HG03045 (cell line): ENCODE data around the gene ATXN2.

ENCODE experiments used
- ATAC-seq: cut with Tn5 transposase; IDR thresholded peaks from one replicate; pipeline ENCODE4 v1.9.1; 2021; ENCODE audit warnings: mild to moderate bottlenecking, moderate library complexity; ENCODE audit not compliant: unreplicated experiment

Gene ATXN2

GRCh38 chr12:111454311-111454710, 144.8 kb downstream of the ATXN2 start:
- ATAC-seq = no peak

DNA sequence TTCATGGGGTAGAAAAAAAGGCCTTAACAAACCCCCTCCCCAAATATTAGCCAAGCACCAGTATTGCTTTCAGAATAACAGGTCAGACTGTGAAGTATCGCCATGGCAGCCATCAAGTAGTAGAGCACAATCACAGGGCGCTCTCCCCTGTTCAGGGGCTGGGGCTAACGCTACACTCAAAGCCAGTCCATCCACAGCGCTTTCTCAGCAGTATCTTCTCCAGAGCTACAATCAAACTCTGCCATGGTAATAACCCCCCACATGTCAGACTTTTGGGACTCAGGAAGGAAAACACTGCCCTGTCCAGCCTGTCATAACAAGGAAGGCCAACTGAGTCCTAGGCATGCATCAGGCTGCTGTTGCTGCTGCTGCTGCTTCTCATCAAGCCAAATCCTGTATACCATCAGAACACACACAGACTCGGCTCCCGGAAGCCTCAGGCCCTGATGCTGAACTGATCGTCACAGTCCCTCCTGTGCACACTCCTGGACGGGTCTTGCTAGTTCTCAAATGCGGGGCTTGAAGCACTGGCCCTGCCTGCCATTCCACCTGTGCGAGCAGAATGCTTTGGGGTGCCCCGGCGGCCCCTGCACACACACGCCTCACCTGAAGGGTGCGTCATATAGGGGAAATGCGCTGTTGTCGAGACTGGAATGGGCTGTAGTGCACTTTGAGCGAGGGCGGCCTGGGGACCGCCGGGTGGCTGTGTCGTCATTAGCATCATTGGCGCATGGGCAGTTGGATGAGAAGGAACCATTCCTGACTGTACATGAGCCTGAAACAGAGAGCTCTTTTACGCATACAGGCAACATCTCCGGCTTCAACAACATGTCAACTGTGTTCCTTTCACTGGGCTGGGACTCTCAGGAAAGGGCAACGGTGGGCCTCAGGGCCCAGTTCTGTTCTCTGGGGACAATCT, 145.8 kb downstream of the ATXN2 start:
- ATAC-seq = no peak

DNA sequence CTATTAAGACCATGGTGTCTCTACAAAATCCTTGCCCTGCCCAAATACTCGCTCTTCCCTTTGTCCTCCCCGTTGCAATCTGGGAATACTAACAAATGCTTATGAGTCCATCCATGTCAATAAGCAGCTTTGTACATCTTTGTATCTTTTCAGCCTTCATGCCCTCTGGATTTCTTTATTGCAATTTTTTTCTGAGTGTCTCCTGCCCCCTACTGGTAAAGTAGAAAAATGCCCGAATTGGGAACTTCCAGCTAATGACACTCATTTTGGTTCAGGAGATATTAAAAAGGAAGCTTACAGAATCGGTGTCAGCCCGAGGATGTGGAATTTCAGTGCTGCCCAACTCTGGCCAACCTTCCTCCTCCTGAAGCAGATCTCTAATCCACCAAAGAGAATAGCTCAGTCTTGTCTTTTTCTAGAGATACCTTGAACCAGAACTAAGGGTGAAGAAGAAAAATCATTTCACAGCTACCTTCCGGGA, 147.4 kb downstream of the ATXN2 start:
- ATAC-seq = no peak

DNA sequence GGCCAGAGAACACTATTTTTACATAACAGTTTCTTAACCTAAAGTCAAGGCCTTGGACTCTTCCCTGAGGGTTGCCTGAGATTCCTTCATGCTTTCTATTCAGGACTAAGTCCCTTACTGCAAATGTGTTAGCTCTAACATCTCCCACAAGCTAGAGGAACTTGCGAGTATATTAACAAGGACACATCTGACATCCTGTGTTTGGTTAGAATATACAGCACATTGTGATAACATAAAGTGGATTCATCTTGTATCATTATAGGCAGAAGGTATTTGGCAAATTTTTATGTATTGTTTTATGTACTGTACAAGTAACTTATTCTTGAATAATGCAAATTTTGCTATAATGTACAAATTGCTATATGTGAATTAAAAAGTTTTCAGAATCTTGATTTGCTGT, 147.9 kb downstream of the ATXN2 start:
- ATAC-seq = no peak

- no peak for ATAC-seq
Observed at GRCh38 chr12:111450676-111451075, 148.4 kb downstream of the ATXN2 start.

GRCh38 chr12:111448846-111449790, 150.0 kb downstream of the ATXN2 start:
- ATAC-seq = no peak

- no peak for ATAC-seq
Observed at GRCh38 chr12:111448266-111448830, 150.8 kb downstream of the ATXN2 start.

DNA sequence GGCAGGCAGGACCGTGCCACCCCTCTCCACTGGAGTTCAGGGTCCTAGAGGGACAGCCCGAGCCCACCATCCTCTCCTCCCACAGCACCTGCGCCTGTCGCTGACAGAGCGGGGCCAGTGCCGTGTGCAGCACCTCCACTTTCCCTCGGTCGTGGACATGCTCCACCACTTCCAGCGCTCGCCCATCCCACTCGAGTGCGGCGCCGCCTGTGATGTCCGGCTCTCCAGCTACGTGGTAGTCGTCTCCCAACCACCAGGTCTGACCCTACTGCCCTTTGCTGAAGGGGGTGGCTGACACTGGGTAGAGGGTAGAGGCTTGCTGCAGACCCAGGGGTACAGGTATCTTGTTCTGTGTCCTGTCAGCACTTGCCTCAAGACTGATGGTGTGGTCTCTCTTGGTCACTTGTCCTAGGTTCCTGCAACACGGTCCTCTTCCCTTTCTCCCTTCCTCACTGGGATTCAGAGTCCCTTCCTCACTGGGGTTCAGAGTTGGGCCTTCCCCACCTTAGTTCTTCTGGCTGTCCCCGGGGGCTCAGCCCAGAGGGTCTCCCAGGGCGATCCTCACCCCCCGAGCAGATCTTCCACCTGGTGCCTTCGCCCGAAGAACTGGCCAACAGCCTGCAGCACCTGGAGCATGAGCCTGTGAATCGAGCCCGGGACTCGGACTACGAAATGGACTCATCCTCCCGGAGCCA, 151.4 kb downstream of the ATXN2 start:
- ATAC-seq = no peak

GRCh38 chr12:111446631-111447570, 152.2 kb downstream of the ATXN2 start:
- ATAC-seq = no peak

DNA sequence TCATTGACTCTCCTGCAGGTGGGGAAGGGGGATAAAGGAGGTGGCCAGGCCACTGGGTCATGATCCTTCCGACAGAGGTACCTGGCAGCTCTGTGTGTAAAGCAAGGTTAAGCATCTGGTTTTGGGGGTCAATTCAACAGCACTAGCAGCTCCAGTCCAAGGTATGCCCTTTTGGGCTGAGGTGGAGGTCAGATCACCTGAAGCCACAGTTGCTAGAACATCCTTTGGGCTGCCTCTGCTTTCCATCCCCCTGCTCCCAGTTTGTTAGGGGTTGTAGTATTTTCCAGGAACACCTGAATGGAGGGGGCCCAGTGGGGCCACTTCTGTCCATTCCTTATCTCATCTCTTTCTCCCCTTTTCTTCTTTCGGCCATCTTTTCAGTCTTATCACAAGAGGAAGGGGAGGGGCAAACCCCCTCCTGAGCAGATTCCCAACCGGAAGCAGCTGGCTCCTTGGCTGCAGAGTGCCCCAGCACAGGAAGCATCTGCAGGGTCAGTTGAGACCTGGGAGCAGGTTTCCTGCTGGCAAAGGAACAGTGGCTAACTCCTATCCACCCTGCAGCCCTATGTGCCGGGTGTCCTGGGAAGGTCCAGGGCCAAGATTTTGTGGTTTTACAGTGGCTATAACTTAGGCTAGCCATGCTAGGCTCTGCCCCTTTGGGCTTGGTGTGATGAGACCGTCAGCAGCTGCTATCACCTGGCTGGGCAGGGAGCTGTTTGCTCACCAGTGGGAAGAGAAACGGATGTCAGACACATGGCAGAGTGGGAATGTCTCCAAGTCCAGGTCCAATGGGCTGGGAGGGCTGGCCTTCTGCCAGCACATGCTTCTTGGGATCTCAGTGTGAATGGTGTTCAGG, 153.2 kb downstream of the ATXN2 start:
- no peak for ATAC-seq

DNA sequence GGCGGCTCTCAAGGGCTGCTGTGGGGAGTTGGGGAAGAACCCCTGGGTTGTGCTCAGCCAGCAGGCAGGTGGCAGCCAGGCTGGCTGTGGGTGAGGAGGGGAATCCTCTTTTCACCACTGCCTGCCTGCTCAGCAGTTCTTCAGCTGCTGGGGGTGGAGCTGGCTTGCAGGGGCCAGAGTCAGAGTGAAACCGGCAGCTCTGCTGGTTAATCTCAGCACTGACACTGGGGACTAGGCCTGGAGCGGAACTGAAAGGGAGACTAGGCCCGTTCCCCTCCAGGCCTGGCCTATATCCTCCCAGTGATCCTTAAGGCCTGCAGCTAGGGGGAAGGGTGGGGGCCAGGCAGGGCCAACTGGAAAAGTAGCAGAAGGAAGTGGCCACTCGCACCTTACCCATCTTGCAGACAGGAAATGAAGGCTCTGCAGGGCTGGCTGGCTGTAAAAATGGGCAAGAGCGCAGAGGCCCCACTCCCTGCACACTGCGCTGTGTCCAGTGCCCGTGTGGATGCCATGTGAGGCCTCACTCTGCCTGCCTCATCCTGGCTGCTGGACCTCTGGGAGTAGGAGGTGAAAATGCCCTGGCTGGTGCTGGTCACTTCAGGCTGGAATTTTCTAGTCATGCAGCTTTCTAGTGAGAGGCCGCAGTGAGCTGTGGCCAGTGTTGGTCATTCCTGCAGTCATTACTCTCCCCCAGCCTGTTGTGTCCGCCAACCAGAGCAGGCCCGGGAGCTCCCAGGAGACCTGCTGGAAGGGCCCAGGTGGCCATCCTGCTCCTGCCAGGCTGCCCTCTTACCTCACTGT, 154.0 kb downstream of the ATXN2 start:
- peak; percentile 80 for ATAC-seq

- ATAC-seq = peak; percentile 31
Observed at GRCh38 chr12:111444314-111444924, 154.7 kb downstream of the ATXN2 start.

DNA sequence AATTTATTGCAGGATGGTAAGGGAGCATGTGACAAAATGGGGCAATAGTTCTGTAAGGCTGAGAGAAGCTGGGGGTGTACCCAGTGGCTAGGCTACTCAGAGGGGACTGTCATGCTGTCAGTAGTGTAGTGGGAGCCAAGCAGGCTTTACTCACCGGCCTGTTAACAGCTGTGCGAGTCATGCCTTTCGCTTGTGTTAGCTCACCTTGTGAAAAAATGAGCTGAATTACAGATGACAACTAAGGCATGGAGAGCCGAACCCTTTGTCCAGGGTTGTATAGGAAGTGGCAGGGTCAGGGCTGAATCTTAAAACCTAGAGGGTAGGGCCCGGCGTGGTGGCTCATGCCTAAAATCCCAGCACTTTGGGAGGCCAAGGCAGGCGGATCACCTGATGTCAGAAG, 155.5 kb downstream of the ATXN2 start:
- no peak for ATAC-seq

- ATAC-seq = no peak
Observed at GRCh38 chr12:111443086-111443485, 156.0 kb downstream of the ATXN2 start.

DNA sequence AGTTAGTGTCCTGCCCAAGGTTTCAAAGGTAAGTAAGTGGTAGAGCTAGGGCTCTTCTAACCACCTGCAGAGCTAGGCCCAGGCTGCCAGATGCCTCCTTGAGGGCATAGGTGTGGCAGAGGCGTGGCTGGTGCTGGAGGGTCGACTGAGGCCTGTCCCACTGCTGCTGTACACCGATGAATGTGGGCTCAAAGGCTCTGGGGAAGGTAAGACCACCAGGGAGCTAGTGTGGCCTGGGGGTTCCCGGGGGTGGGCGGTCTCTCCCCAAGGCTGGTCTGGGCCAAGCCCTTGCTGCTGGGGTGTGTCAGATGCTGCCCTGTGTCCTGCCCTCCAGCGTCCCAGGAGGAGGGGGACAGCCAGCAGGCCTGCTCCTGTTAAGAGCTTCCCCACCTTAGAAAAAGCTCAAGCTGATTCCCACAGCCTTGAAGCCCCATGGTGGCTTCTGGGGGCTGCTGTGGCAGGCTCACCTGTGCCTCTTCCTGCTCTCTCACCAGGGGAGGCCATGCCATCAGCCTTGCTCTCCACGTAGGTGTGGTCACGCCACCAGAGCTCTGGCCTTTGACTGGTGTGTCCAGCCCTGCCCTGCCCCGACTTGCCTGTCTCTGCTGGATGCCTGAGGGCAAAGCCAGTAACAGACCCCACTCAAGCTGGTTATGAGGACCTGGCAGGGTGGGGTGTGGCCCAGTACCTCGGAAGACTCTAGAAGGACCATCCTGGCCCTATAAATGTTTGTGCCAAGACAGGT, 156.6 kb downstream of the ATXN2 start:
- ATAC-seq = no peak

DNA sequence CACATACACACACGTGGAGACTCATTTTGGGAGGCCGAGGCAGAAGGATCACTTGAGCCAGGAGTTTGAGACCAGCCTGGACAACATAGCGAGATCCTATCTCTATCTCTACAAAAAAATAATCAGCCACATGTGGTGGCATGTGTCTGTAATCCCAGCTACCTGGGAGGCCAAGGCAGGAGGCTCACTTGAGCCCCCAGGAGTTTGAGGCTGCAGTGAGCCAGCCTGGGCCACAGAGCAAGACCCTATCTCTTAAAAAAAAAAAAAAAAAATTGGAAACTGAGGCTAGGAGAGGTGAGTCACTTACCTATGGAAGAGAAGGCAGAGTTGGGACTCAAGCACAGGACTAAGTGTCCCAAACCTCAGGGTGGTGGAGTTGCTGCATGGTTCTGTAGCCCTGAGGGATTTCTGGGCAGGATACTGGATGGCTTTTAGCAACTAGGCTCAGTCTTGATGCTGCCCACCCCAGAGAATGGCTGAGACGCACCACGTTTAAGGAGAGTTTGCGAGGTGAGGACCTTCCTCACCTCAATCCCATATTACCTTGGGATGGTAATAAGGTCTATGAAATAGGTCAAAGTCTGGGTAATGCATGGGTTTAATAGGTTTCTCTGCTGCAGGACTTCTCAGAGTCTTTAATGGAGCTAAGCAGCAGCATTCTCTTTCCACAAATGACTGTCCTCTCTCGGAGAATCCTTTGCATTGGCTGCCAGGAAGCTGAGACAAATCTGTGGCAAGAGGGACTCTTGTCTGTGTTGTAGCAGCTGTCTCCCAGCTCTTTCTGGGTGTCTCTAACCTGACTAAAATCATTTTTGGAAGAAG, 157.8 kb downstream of the ATXN2 start:
- no peak for ATAC-seq
